ENCODE data around the gene PSTPIP1. TPM values are rescaled to one million over a fixed set of nuclear protein-coding genes. Genes with fewer than 3 reads are reported as not detected.

The PSTPIP1 gene
- total and polyA plus RNA-seq, 2 of the 13 experiments (the other 11 are each of a cell fraction or from before 2014, with no cell fraction given), result 4.4 to 8.7 TPM

DNA sequence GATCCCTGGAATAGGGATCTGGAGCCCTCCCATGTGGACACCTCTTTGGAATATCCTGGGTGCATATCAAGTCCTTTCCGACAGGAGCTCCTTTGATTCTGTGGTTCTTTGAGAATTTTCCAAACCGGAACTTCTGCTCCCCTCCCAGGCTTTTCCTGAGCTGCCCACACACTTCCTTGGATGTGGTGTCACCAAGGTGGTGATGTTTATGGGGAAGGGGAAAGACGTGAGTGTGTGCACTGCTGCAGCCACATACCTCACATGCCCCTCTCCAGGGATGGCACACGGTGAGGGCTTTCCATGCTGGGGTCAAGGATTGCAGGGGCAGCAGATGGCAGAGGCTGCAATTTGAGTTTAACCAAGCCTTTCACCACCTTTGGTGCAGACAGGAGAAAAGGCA is 27.9 kb upstream of the PSTPIP1 start (continued):
- TF ChIP-seq, protein P1, sequence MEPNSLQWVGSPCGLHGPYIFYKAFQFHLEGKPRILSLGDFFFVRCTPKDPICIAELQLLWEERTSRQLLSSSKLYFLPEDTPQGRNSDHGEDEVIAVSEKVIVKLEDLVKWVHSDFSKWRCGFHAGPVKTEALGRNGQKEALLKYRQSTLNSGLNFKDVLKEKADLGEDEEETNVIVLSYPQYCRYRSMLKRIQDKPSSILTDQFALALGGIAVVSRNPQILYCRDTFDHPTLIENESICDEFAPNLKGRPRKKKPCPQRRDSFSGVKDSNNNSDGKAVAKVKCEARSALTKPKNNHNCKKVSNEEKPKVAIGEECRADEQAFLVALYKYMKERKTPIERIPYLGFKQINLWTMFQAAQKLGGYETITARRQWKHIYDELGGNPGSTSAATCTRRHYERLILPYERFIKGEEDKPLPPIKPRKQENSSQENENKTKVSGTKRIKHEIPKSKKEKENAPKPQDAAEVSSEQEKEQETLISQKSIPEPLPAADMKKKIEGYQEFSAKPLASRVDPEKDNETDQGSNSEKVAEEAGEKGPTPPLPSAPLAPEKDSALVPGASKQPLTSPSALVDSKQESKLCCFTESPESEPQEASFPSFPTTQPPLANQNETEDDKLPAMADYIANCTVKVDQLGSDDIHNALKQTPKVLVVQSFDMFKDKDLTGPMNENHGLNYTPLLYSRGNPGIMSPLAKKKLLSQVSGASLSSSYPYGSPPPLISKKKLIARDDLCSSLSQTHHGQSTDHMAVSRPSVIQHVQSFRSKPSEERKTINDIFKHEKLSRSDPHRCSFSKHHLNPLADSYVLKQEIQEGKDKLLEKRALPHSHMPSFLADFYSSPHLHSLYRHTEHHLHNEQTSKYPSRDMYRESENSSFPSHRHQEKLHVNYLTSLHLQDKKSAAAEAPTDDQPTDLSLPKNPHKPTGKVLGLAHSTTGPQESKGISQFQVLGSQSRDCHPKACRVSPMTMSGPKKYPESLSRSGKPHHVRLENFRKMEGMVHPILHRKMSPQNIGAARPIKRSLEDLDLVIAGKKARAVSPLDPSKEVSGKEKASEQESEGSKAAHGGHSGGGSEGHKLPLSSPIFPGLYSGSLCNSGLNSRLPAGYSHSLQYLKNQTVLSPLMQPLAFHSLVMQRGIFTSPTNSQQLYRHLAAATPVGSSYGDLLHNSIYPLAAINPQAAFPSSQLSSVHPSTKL (CRISPR knock-in tag; IDR thresholded peaks at IDR 0.05), result no peak
- TF ChIP-seq ZNF782 (CRISPR knock-in tag; IDR thresholded peaks at IDR 0.05; ENCODE audit: borderline replicate concordance) (no peak), SRY (CRISPR knock-in tag; IDR thresholded peaks at IDR 0.05) (no peak), XBP1 (CRISPR knock-in tag; IDR thresholded peaks at IDR 0.05) (no peak), ZNF546 (CRISPR knock-in tag; conservative IDR thresholded peaks at IDR 0.05) (no peak)
- TF ChIP-seq, protein P2, sequence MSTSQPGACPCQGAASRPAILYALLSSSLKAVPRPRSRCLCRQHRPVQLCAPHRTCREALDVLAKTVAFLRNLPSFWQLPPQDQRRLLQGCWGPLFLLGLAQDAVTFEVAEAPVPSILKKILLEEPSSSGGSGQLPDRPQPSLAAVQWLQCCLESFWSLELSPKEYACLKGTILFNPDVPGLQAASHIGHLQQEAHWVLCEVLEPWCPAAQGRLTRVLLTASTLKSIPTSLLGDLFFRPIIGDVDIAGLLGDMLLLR (CRISPR knock-in tag; IDR thresholded peaks at IDR 0.05), result no peak

DNA sequence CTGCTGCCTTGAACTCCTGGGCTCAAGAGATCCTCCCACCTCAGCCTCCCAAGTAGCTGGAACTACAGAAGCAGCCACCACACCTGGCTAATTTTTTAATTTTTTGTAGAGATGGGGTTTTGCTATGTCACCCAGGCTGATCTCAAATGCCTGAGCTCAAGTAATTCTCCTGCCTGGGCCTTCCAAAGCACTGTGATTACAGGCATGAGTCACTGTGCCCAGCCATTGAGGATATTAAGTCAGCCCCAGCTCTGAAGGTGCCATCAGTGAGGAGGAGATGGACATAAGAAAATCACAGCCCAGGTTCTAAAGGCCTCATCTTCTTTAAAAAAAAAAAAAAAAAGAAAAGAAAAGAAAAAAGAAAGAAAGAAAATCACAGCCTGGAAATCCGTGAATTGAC is 26.6 kb upstream of the PSTPIP1 start:
- Histone ChIP-seq H3K4me2 (ENCODE audit: low read depth, low read length) (no peak overlapping the region), H3K4me1 (ENCODE audit: insufficient read depth, low read length) (0 out of 2 replicates have a peak, but pooled peaks cover 6% of the 10 kb centered on the region), H4K20me1 (ENCODE audit: insufficient read depth, low read length) (no peaks in the 10 kb centered on the region), H3K4me3 (replicated peaks in 1 of 3; ENCODE audit: insufficient read depth in 1 of 3, low read depth in 2 of 3, low read length in 3 of 3) (no peak overlapping the region), H2AFZ (ENCODE audit: low read length) (no peak overlapping the region), H3K79me2 (ENCODE audit: insufficient read depth, low read length) (no peaks in the 10 kb centered on the region), H3K27me3 (ENCODE audit: control insufficient read depth in 1 of 2, insufficient read depth in 2 of 2, low read length in 2 of 2) (peaks cover 2 to 29% of the 10 kb centered on the region in 2 experiments; a peak in 2 of 5 replicates), H3K36me3 (replicated peaks in 1 of 2; ENCODE audit: control insufficient read depth in 1 of 2, insufficient read depth in 2 of 2, low read length in 2 of 2) (no peaks in the 10 kb centered on the region), H3K27ac (ENCODE audit: extremely low read length, insufficient read depth, low read length) (no peak overlapping the region), H3K9me3 (ENCODE audit: low read length) (no peaks in the 10 kb centered on the region), H3K9ac (ENCODE audit: insufficient read depth, low read depth, low read length) (no peak overlapping the region)
- POLR2A ChIA-PET, result no interaction called here
- DNase-seq (ENCODE audit: low spot score) (no peak), ATAC-seq (no peak), FAIRE-seq (no peak)
- BruUV-seq (replicated peaks), result no TSS peak
- 6% methylated on average over 1 of the region's 1 CpG for WGBS (ENCODE audit: low lambda C conversion rate)
- intact Hi-C loops (cut with micrococcal nuclease; ENCODE audit: unreplicated experiment) (no loop called here), in situ Hi-C loops (cut with HindIII; ENCODE audit: extremely low pct_ligation_motif_present, low pct_unique_long_range_greater_than_20kb) (no loop called here)
- CTCF ChIA-PET (ENCODE audit: low intra/inter-chr PET ratio, low total read pairs), result no interaction called here
- no peak for TF ChIP-seq HDAC6 (IDR thresholded peaks at IDR 0.05; ENCODE audit: low read depth, low read length)
- TF ChIP-seq ZNF557 (CRISPR knock-in tag; IDR thresholded peaks at IDR 0.05), result no peak

Data from HepG2 (cell line).